ENCODE measurements around the gene DCAF8.

DNA sequence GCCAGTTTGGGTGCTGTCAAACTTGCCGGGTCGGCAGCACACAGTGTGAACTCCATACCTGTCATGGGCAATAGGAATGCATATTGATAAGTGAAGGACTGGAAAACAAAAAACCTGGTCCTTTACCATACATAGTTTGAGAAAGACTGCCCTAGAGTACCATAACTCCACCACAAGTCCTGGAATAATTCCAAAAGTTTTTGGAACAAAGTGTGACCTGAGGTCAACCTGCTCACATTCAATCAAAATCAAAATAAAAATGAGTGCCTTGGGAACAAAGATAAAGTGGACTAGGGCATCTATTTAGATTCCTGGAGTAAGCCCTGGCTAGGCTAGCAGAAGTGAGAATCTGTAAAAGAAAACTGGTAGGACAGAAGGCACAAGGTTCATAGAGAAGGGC, 15.0 kb upstream of the DCAF8 start:
- TF ChIP-seq POLR2AphosphoS5 (IDR thresholded peaks at IDR 0.05; ENCODE audit: low read depth, low read length) (no peak), TAF1 (IDR thresholded peaks at IDR 0.05; ENCODE audit: borderline replicate concordance, low read depth, low read length) (no peak)
